Colonic mucosa (tissue), 4 donors: ENCODE data around the gene ANKS1B. TPM values are rescaled to one million over a fixed set of nuclear protein-coding genes. Genes with fewer than 3 reads are reported as not detected.

ENCODE experiments used
- DNase-seq: peaks from one replicate; pipeline ENCODE4 v3.0.0-alpha.2; 2020
- H3K27ac ChIP-seq: fragments of 200-600 bp; one replicate; pipeline ENCODE4 v1.8.0; 2021
- H3K27me3 ChIP-seq: fragments of 200-600 bp; one replicate; pipeline ENCODE4 v1.8.0; 2021
- H3K36me3 ChIP-seq: fragments of 200-600 bp; one replicate; pipeline ENCODE4 v1.8.0; 2021
- H3K4me1 ChIP-seq: fragments of 200-600 bp; one replicate; pipeline ENCODE4 v1.8.0; 2021; ENCODE audit warnings: mild to moderate bottlenecking
- H3K4me3 ChIP-seq: fragments of 200-600 bp; one replicate; pipeline ENCODE4 v1.8.0; 2021
- H3K9ac ChIP-seq, 2 donors: one replicate each; pipeline ENCODE4 v1.7.0; 2013; ENCODE audit warnings: control low read depth in 2 of 2, low read depth in 2 of 2, low read length in 2 of 2
- H3K9me3 ChIP-seq: fragments of 200-600 bp; one replicate; pipeline ENCODE4 v1.8.0; 2021
- intact Hi-C: fragments of 100-400 bp; cut with DNase I; formaldehyde crosslinking; loops from one replicate; pipeline ENCODE4 v1.14.1; 2022
- total RNA-seq, 2 donors: library from RNA; stranded (reverse); fragmentation: NEBNext Ultra II Directional in 1 of 2; extraction: Animal tissue kit (Norgen Biotek cat#: 25700) in 1 of 2; gene quantifications; one replicate each; pipeline ENCODE4 v1.2.1, GENCODE V29; 2021
- TF ChIP-seq, protein P1 (sequence below): fragments of 200-600 bp; IDR thresholded peaks from one replicate; pipeline ENCODE4 v1.8.0; 2022; ENCODE audit warnings: antibody characterized with exemption, mild to moderate bottlenecking
- donor health status: healthy.
- donor health status: DM: no; HTN: no; CAD: no.
- donor health status: DM: no; HTN: no; CAD: no.

ANKS1B gene
- total RNA-seq, 2 donors from 2014 or later: 1.7 to 3.3 TPM

DNA sequence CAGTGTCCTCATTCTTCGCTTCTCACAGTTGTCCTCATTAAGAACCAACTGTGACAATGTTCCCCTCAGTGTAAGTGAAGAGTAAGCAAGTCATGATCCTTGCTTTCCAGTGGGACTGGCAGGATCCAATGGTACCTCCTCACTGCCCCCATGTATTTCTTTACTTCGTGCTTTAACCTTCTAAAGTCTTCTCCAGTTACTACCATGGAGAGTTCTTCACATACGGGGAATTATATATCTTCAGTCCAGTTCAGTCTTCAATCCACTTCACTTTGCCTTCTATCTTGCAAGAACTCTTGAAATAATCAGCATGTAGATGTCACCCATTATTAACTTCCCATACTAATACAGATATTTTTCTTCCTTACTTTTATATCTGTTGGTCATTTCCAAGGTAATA is 719.1 kb downstream of the ANKS1B start:
- intact Hi-C loops: no loop called here
- Histone ChIP-seq H3K4me3 (no peak overlapping the region), H3K9me3 (no peaks in the 10 kb centered on the region), H3K36me3 (no peaks in the 10 kb centered on the region), H3K27ac (no peak overlapping the region), H3K4me1 (no peaks in the 10 kb centered on the region), H3K27me3 (no peaks in the 10 kb centered on the region), H3K9ac (no peak overlapping the region)
- TF ChIP-seq, protein P1, sequence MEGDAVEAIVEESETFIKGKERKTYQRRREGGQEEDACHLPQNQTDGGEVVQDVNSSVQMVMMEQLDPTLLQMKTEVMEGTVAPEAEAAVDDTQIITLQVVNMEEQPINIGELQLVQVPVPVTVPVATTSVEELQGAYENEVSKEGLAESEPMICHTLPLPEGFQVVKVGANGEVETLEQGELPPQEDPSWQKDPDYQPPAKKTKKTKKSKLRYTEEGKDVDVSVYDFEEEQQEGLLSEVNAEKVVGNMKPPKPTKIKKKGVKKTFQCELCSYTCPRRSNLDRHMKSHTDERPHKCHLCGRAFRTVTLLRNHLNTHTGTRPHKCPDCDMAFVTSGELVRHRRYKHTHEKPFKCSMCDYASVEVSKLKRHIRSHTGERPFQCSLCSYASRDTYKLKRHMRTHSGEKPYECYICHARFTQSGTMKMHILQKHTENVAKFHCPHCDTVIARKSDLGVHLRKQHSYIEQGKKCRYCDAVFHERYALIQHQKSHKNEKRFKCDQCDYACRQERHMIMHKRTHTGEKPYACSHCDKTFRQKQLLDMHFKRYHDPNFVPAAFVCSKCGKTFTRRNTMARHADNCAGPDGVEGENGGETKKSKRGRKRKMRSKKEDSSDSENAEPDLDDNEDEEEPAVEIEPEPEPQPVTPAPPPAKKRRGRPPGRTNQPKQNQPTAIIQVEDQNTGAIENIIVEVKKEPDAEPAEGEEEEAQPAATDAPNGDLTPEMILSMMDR: no peak
- no peak for DNase-seq

DNA sequence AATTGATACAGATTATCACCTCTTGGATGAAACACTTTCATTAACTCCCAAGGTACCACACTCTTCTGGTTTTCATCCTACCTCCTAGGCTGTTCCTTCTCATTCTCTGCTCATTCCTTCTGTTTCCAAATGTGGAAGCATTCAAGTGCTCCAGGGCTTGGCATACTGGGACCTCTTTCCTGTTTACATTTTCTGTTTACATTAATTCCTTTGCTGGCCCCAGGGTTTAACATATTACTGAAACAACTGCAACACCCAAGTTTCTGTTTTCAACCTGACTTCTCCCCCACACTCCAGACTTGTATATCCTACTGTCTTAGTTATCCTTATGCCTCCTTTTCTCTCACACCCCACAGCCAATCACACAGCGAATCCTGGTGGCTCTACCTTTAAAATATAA is 723.5 kb downstream of the ANKS1B start:
- Histone ChIP-seq H3K9me3 (no peaks in the 10 kb centered on the region), H3K4me3 (no peak overlapping the region), H3K27ac (no peak overlapping the region), H3K27me3 (no peaks in the 10 kb centered on the region), H3K36me3 (no peaks in the 10 kb centered on the region), H3K9ac (no peak overlapping the region), H3K4me1 (no peaks in the 10 kb centered on the region)
- no peak for DNase-seq
- TF ChIP-seq, protein P1: no peak
- intact Hi-C loops: no loop called here

DNA sequence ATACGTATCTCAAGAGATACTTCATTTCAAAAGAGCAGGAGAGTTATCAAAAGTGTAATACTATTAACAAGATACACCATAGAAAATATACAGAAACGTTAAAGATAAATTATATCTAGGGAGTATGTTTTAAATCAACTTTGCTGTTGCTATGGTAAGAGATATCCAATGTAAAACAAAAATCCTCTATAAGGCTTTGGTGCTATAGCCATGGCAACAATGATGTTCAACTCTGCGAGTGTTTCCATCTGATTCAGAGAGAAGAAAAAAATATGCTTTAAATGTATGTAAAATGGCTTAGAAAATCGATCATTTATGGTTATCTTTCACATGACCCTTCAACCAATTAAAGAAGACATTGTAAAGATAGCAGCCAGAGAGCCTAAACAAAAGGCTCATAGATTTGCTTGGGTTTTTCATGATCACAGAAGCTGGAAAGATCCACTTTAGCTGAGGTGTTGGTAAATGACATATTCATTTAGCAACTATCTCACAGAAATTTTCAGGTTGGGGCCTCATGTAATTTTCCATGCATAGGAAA is 724.2 kb downstream of the ANKS1B start:
- TF ChIP-seq, protein P1: no peak
- intact Hi-C loops: no loop called here
- H3K9me3 ChIP-seq: no peaks in the 10 kb centered on the region

DNA sequence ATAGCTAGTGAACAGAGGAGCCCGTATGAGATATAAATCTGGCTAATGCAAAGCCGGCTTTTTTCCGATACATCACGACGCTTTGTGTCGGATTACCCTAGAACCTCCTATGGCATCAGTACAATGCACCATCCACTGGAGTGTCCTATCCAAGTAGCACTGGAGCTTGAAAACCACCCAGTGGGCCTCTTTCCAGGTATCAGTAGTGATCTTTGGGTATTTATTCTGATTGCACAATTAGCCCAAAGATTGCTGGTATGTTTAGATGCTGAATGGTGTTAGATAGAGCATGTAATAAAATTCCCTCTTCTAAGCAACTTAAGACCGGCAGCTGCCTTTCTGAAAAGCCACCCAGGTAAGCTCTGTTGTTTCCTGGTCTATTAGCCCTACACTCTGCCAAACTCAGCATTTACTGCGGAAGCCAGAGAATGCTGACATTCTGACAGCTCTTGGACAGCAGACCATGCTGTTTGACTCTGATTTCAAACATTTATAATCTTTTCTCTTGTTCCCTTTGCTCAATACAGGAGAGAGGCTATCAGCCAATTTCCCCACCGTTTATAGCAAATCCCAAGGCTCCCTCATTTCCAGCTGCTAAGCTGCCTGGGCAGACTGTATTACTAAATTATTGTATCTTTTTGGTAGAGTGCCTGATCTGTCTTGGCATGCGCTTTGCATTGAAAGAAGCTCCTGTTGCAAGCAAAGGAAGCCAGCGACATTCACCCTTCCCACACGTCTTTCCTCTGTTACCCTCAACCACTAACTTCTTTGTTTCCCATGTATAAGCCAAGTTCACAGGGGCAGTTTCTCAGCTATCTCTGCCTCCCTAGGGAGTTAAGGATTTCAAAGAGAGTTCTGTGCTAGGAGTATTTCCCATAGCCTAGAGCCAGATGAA is 725.4 kb downstream of the ANKS1B start:
- H3K9ac ChIP-seq: no peak overlapping the region
- intact Hi-C loops: no loop called here
- H3K27ac ChIP-seq: no peak overlapping the region
- TF ChIP-seq, protein P1: no peak
- H3K9me3 ChIP-seq: no peaks in the 10 kb centered on the region
- H3K27me3 ChIP-seq: no peaks in the 10 kb centered on the region
- no peaks in the 10 kb centered on the region for H3K36me3 ChIP-seq
- no peak for DNase-seq
- H3K4me3 ChIP-seq: no peak overlapping the region
- no peaks in the 10 kb centered on the region for H3K4me1 ChIP-seq

More for the DNA sequence above, 724.2 kb downstream of the ANKS1B start:
- Histone ChIP-seq H3K27me3 (no peaks in the 10 kb centered on the region), H3K4me3 (no peak overlapping the region), H3K36me3 (no peaks in the 10 kb centered on the region), H3K9ac (no peak overlapping the region), H3K27ac (no peak overlapping the region), H3K4me1 (no peaks in the 10 kb centered on the region)
- no peak for DNase-seq

DNA sequence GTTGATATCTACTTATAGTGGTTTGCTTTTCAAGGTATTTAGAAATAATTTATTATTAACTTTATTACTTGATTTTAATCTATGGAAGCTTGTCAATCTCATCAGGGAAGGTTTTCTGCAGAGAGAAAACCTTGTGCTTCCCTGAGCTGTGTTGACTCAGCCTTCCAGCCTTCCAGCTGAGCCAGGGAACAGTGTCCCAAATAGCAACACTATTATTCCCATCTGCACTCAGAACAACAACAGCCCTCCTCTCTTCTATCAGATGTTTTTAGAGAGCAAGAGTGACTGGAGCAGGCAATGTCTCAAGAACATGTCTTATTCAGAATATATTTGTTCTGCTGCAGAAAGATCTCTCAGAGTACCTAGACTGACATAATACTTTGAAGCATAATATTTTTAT is 727.1 kb downstream of the ANKS1B start:
- no peaks in the 10 kb centered on the region for H3K36me3 ChIP-seq
- no peak for DNase-seq
- H3K4me3 ChIP-seq: no peak overlapping the region
- intact Hi-C loops: no loop called here
- H3K27ac ChIP-seq: no peak overlapping the region
- TF ChIP-seq, protein P1: no peak
- no peak overlapping the region for H3K9ac ChIP-seq
- H3K9me3 ChIP-seq: no peaks in the 10 kb centered on the region
- no peaks in the 10 kb centered on the region for H3K4me1 ChIP-seq
- H3K27me3 ChIP-seq: no peaks in the 10 kb centered on the region
